Measurements from ENCODE around the gene XPO1.

XPO1 gene

GRCh38 chr2:61434314-61434713, 103.8 kb downstream of the XPO1 start:
- no peak for DNase-seq (ENCODE audit: low spot score)

- DNase-seq (ENCODE audit: low spot score), result no peak
These were observed 104.5 kb downstream of the XPO1 start for GRCh38 chr2:61433606-61434005.

- no peak for DNase-seq (ENCODE audit: low spot score)
These were observed 105.2 kb downstream of the XPO1 start for GRCh38 chr2:61432990-61433389.

GRCh38 chr2:61431345-61431744, 106.8 kb downstream of the XPO1 start:
- no peak for DNase-seq (ENCODE audit: low spot score)

Data from AG08395 (cell line).